ENCODE results near the gene KLHL22.
A peak's percentile ranks its signal among the peaks of the same experiment; 100 is the strongest.
"Not testable (repeated sequence)": the region's sequence is repeated elsewhere in the genome, so short reads cannot be mapped to it uniquely, and the experiment has no call there.

Gene KLHL22

GRCh38 chr22:20426259-20426615 lies 69.4 kb downstream of the KLHL22 start:
- Histone ChIP-seq H3K4me1 (ENCODE audit: insufficient read depth, low read length) (peaks cover 12% of the 10 kb centered on the region; the same call in 1 of the 2 replicates), H3K36me3 (ENCODE audit: insufficient read depth, low read length) (no peaks in the 10 kb centered on the region), H3K9ac (ENCODE audit: low read depth, low read length) (no peak overlapping the region), H3K9me3 (ENCODE audit: control insufficient read depth, insufficient read depth, low read length) (no peaks in the 10 kb centered on the region)

GRCh38 chr22:20425566-20426258 lies 69.9 kb downstream of the KLHL22 start:
- Histone ChIP-seq H3K4me1 (ENCODE audit: insufficient read depth, low read length) (peaks cover 12% of the 10 kb centered on the region; the same call in 1 of the 2 replicates), H3K9ac (ENCODE audit: low read depth, low read length) (no peak overlapping the region), H3K36me3 (ENCODE audit: insufficient read depth, low read length) (no peaks in the 10 kb centered on the region), H3K9me3 (ENCODE audit: control insufficient read depth, insufficient read depth, low read length) (no peaks in the 10 kb centered on the region)

DNA sequence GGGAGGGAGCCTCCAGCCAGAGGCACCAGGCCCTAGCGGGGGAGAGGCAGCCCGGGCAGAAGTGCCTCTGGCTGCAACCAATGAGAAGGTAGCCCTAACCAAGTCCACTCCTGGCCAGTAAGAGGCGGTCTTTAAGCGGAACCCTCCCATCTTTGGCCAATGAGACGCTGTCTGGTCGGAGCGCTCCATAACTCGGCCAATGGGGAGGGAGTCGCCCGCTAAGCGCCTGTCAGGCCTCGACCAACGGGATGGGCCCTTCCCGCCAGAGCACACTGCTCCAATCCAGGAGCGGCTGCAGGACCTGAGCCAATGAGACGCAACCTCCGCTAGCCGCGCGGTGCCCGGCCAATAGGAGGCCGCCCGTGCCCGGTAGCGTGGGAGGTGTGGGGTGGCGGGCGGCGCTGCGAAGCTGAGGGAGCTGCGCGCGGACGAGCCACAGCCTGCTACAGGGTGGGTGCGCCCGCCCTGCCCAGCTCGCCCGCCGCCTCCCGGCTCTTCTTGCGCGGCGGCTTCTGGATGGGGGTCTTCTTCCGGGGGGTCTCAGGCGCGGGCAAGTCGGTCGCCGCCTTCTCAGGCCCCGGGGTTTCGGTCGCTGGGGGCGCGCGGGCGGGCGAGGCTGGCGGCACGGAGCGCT lies 70.5 kb downstream of the KLHL22 start:
- H3K36me3 ChIP-seq (ENCODE audit: insufficient read depth, low read length) = no peaks in the 10 kb centered on the region
- H3K9ac ChIP-seq (ENCODE audit: low read depth, low read length) = no peak overlapping the region
- H3K9me3 ChIP-seq (ENCODE audit: control insufficient read depth, insufficient read depth, low read length) = no peaks in the 10 kb centered on the region
- peaks cover 12% of the 10 kb centered on the region; the same call in 1 of the 2 replicates for H3K4me1 ChIP-seq (ENCODE audit: insufficient read depth, low read length)

GRCh38 chr22:20424568-20424931 lies 71.0 kb downstream of the KLHL22 start:
- peaks cover 12% of the 10 kb centered on the region; the same call in 1 of the 2 replicates for H3K4me1 ChIP-seq (ENCODE audit: insufficient read depth, low read length)
- no peak overlapping the region for H3K9ac ChIP-seq (ENCODE audit: low read depth, low read length)
- H3K36me3 ChIP-seq (ENCODE audit: insufficient read depth, low read length) = no peaks in the 10 kb centered on the region
- H3K9me3 ChIP-seq (ENCODE audit: control insufficient read depth, insufficient read depth, low read length) = no peaks in the 10 kb centered on the region

- Histone ChIP-seq H3K9me3 (ENCODE audit: control insufficient read depth, insufficient read depth, low read length) (no peaks in the 10 kb centered on the region), H3K36me3 (ENCODE audit: insufficient read depth, low read length) (no peaks in the 10 kb centered on the region), H3K4me1 (ENCODE audit: insufficient read depth, low read length) (peaks cover 12% of the 10 kb centered on the region; the same call in 1 of the 2 replicates), H3K9ac (ENCODE audit: low read depth, low read length) (no peak overlapping the region)
Observed at GRCh38 chr22:20423906-20424551, 71.6 kb downstream of the KLHL22 start.

GRCh38 chr22:20423008-20423905 lies 72.3 kb downstream of the KLHL22 start:
- H3K9me3 ChIP-seq (ENCODE audit: control insufficient read depth, insufficient read depth, low read length) = no peaks in the 10 kb centered on the region
- H3K9ac ChIP-seq (ENCODE audit: low read depth, low read length) = no peak overlapping the region
- H3K4me1 ChIP-seq (ENCODE audit: insufficient read depth, low read length) = peaks cover 12% of the 10 kb centered on the region; the same call in 1 of the 2 replicates
- H3K36me3 ChIP-seq (ENCODE audit: insufficient read depth, low read length) = no peaks in the 10 kb centered on the region

GRCh38 chr22:20422271-20423007 lies 73.2 kb downstream of the KLHL22 start:
- Histone ChIP-seq H3K36me3 (ENCODE audit: insufficient read depth, low read length) (no peaks in the 10 kb centered on the region), H3K4me1 (ENCODE audit: insufficient read depth, low read length) (peaks cover 12% of the 10 kb centered on the region; the same call in 1 of the 2 replicates), H3K9me3 (ENCODE audit: control insufficient read depth, insufficient read depth, low read length) (no peaks in the 10 kb centered on the region), H3K9ac (ENCODE audit: low read depth, low read length) (no peak overlapping the region)

GRCh38 chr22:20421507-20421874 lies 74.1 kb downstream of the KLHL22 start:
- H3K4me1 ChIP-seq (ENCODE audit: insufficient read depth, low read length) = peaks cover 12% of the 10 kb centered on the region; the same call in 1 of the 2 replicates
- no peaks in the 10 kb centered on the region for H3K36me3 ChIP-seq (ENCODE audit: insufficient read depth, low read length)
- H3K9ac ChIP-seq (ENCODE audit: low read depth, low read length) = no peak overlapping the region
- H3K9me3 ChIP-seq (ENCODE audit: control insufficient read depth, insufficient read depth, low read length) = no peaks in the 10 kb centered on the region

- no peak overlapping the region for H3K9ac ChIP-seq (ENCODE audit: low read depth, low read length)
- H3K4me1 ChIP-seq (ENCODE audit: insufficient read depth, low read length) = peaks cover 12% of the 10 kb centered on the region; the same call in 1 of the 2 replicates
- H3K36me3 ChIP-seq (ENCODE audit: insufficient read depth, low read length) = no peaks in the 10 kb centered on the region
- H3K9me3 ChIP-seq (ENCODE audit: control insufficient read depth, insufficient read depth, low read length) = no peaks in the 10 kb centered on the region
Observed at GRCh38 chr22:20420157-20420842, 75.3 kb downstream of the KLHL22 start.

DNA sequence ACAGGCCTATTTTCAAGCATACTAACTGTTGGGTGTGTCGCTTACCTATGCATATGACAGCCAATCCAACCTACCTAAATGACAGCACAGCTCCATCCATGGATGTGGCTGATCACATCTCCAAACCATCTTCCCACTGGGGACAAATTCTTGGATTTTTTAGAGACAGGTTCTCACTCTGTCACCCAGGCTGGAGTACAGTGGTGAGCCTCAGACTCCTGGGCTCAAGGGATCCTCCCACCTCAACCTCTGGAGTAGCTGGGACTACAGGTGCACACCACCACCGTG lies 76.0 kb downstream of the KLHL22 start:
- Histone ChIP-seq H3K36me3 (ENCODE audit: insufficient read depth, low read length) (no peaks in the 10 kb centered on the region), H3K9me3 (ENCODE audit: control insufficient read depth, insufficient read depth, low read length) (no peaks in the 10 kb centered on the region), H3K9ac (ENCODE audit: low read depth, low read length) (no peak overlapping the region), H3K4me1 (ENCODE audit: insufficient read depth, low read length) (peaks cover 12% of the 10 kb centered on the region; the same call in 1 of the 2 replicates)

- H3K4me1 ChIP-seq (ENCODE audit: insufficient read depth, low read length) = peaks cover 1% of the 10 kb centered on the region; the same call in 1 of the 2 replicates
- no peaks in the 10 kb centered on the region for H3K9me3 ChIP-seq (ENCODE audit: control insufficient read depth, insufficient read depth, low read length)
- no peaks in the 10 kb centered on the region for H3K36me3 ChIP-seq (ENCODE audit: insufficient read depth, low read length)
- H3K9ac ChIP-seq (ENCODE audit: low read depth, low read length) = peak overlapping the region; percentile 59; the same call in 1 of the 2 replicates
Observed at GRCh38 chr22:20418211-20418788, 77.3 kb downstream of the KLHL22 start.

GRCh38 chr22:20415699-20416098 lies 79.9 kb downstream of the KLHL22 start:
- H3K4me1 ChIP-seq (ENCODE audit: insufficient read depth, low read length); H3K9me3 ChIP-seq (ENCODE audit: control insufficient read depth, insufficient read depth, low read length); H3K9ac ChIP-seq (ENCODE audit: low read depth, low read length); H3K36me3 ChIP-seq (ENCODE audit: insufficient read depth, low read length): not testable (repeated sequence)

DNA sequence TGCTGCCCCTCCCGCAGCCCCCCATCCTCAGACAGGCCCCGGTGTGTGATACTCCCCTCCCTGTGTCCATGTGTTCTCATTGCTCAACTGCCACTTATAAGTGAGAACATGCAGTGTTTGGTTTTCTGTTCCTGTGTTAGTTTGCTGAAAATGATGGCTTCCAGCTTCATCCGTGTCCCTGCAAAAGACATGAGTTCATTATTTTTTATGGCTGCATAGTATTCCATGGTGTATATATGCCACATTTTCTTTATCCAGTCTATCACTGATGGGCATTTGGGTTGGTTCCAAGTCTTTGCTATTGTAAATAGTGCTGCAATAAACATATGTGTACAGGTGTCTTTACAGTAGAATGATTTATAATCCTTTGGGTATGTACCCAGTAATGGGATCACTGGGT lies 80.4 kb downstream of the KLHL22 start:
- H3K9me3 ChIP-seq (ENCODE audit: control insufficient read depth, insufficient read depth, low read length); H3K4me1 ChIP-seq (ENCODE audit: insufficient read depth, low read length); H3K36me3 ChIP-seq (ENCODE audit: insufficient read depth, low read length); H3K9ac ChIP-seq (ENCODE audit: low read depth, low read length): not testable (repeated sequence)
